HG02798 (cell line): ENCODE measurements around the gene ETV6.
"Not testable (repeated sequence)": the region's sequence is repeated elsewhere in the genome, so short reads cannot be mapped to it uniquely, and the experiment has no call there.

Experiments used
- ATAC-seq: cut with Tn5 transposase; IDR thresholded peaks from one replicate; pipeline ENCODE4 v1.9.1; 2021; ENCODE audit warnings: mild to moderate bottlenecking; ENCODE audit not compliant: unreplicated experiment, poor library complexity

ETV6 gene

DNA sequence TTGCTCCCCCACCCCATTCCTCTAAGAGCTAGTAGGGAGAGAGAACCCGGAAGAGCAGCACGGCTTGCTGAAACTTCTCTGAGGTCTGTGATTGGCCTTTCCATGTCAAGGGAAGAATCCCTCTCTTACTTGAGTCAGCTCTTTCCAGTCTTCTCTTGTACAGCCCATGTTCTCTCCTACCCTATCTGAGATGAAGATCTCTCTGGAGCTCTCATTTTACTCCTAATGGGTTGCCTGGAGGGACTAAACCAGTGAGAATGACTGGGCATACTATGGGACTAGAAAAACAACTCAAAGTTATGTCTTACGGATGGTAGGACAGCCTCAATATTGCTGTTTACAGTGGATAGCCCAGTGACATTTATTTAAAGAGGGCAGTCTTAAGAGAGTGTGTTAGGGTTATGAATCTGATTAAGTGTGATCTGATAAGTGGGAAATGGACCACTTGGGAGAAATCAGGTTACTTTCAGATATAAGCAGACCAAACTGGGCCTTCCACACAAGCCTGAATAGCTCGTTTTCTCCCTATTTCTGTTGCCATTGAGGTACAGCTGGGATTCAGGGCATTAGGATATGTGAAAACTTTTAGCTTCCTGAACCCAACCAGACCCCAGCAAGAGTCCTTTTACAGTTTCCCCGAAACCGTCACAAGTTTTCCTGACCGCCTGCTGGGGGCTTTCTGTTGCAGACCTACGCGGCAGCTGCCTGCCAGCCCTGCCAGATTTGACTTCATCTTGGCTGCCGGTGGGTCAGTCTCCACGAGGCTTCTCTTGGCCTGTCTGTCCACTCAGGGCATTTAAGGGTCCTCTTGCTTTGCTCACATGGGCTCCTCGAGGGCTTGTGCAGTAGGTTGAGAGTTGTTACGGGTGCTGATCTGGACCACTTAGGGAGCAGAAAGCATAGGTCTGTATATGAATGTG is 16.9 kb downstream of the ETV6 start:
- ATAC-seq: no peak

DNA sequence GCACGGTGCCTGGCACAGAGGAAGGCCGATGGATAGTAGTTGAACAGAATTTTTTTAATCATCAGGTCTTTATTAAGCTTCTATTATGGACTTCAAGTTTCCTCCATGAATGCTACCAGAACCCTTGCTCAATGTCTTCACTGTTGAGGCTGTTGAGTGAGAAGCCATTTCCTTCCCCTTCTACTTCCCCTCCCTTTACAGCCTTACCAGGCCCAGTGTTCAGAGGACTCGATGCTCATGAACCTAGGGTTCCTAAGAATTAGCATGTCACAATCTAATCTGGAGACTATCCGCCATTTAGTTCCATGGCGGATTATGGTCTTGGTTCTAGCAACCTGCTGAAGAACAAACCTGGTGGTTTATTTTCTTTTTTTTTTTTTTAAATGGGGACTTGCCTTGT is 17.7 kb downstream of the ETV6 start:
- ATAC-seq: no peak

DNA sequence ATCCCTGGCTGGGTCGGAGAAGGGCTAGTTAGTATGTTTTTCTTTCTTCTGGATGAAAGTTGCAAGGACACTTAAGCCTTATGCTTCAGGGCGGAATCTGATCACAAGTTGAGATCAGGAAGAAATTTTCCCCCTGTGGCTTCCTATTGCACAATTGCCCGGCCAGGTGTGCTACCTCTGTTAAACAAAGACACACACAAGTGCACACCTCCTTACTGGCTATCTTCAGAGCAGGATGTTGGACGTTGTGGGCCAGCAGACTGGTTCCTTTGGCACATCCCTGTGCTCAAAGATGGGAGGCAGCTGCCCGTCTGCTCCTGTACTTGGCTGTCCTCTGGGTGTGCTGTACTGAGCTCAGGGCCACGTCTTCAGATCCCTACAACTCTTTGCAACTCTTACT is 19.1 kb downstream of the ETV6 start:
- no peak for ATAC-seq

DNA sequence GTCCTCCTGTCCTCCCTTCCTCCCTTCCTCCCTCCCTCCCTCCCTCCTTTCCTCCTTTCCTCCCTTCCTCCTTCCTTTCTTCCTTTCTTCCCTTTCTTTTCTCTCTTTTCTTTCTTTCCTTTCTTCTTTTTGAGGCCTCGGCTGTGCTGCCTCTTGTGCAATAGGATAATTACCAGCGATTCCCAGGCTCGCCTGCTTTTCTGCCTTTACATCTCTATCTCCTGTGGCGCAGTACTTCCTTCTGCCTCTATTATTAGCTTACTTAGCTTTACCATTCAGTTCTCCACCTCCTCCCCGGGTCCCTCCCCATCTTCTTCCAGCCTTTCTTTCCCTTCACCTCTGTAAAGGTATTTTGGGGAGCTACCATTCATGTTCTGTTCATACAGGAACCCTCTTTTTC is 19.9 kb downstream of the ETV6 start:
- ATAC-seq: no peak

DNA sequence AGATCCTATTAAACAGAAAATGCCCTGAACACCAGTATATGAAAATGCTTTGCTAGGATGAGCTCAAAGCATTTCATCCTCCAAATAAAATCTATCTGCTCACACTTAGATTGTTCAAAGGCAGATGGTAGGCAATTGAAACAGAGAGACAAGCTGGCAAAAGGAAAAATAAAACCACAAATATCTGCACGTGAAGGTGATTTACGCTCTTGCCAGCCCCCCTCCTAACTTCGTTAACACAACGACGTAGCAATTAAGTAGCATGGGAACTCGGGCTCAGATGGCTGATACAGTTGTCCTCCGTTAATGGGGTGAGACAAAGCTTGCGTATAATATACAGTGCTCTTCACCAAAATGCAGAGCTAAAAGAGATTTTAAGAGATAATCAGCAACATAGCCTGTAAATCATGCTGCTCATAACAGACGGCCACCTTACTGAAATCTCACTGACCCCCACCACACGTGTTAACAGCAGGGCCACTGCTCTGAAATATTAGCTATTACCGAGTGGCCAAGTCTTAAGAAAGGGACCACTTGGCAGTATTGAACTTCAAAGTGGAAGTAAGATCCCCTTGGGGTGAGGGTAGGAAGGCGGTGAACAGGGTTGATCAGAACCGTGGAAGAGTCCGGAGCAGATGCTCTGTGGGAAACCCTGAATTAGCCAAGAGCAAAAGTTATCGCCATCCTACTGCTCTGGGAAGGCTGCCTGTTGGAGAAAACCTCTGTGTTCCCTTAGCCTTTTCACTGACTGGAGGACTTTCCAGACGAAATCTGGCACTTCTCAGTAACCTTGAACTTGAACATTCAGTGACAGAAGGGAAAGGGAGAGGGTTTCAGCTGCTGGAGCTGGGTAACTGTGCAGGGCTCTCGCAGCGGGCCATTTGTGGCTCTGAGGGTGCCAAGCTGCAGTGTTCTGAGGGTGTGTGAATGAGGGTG is 23.1 kb downstream of the ETV6 start:
- ATAC-seq: no peak

DNA sequence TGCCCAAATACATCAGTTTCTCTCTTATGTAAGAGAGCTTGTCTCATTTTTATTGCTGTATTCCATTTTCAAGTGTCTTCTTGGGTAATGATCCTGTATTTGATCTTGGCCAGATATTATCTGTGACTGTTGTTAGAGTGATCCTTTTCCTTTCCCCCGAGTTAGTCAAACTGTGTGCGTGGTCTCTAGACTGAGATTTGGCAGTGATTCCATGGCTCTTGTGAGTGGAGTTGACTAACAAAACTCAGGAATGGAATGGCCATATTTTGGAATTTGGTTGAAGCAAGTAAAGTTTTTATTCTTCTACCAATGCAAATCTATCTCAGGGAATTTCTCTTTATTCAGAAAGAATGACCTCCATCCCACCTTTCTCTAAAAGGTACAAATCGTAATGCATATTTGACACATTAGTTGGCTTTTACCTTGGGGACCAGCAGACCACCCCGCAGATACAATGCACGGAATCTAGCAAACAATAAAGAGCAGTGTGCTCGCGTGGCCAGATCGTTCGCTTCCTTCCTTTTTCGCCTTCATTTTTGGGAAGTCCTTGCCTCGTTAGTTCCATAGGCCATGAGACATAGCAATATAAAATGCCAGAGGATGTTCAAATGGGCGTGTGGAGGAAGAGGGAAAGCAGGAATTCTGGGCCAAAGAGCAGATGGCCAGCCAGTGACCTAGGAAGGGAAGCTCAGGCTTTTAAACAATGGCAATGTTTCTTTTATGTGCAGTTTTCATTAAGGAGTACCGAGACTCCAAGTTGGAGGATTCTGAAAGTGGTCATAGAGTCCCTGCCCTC is 24.4 kb downstream of the ETV6 start:
- no peak for ATAC-seq

DNA sequence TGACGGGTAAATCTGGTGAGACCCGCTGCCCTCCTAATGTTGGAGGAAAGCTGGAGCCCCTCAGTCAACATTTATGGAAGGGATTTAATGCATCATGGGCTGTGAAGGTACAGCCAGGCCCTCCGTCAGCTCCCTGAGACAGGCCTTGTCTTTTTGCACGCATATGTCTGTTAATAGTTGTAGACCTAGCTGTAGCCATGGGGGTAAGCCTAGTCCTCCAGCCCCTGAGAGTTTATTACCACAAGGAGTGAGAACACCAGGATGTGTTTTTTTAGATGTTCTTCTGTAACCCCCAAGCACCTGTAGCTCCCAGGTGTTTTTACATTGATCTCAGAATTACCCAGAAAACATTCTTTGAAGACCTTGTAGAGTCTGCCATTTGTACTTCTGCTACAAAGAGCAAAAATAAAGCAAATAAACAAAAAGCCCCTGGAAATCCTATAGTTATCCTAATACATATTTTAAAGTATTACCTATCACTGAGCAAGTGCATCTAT is 25.5 kb downstream of the ETV6 start:
- ATAC-seq: no peak

DNA sequence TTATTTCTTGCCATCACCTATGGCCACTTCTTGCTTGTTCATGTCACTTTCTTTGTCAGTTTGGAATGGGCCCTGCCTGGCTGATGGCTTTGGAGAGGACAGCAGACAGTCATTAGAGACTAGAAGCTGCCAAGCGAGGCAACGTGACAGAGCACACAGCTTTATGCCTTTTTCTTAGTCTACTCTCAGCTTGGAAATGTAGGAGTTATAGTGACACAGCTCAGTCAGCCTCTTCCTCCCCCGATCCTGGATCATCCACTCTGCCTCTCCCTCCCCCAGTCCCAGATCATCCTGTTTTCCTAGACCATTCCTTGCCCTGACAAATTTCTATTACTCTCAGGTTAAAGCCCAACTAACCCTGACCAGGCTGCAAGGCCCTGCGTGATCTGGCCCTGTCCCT is 26.6 kb downstream of the ETV6 start:
- no peak for ATAC-seq

DNA sequence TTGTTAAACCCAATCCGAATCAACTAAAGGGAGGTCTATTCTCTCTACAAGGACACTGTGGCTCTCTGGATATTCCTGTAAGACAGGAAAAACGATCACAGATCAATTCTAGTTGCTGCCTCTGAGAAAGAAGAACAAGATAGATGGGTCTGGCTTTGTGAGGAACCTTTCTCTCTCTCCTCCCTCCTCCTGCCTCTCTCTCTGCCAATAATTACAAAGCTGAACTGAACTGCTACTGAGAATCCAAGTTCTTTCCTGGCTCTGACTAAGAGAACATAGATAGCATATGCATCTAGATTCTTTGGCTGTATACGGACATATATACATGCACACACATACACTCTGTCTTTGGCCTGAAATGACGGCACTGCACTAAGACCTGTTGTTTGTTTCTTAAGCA is 27.6 kb downstream of the ETV6 start:
- ATAC-seq: no peak

DNA sequence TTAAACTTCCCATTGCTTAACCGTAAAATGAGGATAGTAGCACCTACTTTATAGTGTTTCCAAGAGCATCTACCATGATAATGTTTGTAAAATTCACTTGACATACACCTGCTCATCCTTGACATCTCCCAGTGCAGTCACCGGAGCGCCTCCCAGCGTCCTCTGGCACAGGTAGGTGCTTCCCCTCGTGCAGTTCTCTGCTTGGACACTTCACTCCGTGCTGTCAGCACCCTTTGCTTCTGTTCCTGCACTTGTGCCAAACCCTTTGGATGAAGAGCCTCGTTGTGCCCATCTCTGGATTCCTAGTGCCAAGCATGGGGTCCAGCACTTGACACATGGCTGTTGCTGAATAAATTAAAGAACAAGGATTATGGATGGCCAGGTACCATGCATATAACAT is 28.3 kb downstream of the ETV6 start:
- no peak for ATAC-seq

DNA sequence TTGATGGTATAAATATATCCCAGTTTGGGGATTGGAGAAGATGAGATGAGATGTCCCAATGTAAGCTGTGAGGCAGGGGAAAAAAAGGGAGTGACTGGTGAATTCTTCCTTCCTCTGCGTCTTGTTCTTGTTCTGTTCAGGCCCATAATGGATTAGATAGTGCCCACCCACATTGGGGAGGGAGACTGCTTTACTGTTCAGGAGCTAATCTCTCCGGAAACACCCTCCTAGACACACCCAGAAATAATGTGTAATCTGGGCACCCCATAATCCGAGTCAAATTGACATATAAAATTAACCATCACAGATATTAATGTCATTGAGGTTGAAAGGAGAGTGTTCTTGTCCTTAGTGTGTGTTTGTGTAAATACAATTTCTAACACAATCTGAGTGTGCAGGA is 29.3 kb downstream of the ETV6 start:
- no peak for ATAC-seq

DNA sequence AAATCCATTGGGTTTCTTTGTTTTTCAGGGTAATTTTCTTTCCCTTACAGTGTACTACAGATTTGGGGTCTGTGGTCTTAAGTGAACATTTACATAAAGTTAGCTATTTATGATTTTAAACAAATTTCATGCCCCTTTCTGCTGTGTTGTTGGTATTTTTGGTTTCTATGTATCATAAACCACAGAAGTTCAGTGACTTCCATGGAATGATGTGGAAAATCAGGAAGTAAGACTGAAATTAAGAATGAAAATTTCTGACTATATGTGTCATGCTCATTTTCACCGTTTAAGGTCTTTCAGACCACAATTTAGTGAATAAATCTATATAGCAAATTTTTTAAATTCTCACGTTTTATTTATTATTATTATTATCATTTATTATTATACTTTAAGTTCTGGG is 31.7 kb downstream of the ETV6 start:
- no peak for ATAC-seq

DNA sequence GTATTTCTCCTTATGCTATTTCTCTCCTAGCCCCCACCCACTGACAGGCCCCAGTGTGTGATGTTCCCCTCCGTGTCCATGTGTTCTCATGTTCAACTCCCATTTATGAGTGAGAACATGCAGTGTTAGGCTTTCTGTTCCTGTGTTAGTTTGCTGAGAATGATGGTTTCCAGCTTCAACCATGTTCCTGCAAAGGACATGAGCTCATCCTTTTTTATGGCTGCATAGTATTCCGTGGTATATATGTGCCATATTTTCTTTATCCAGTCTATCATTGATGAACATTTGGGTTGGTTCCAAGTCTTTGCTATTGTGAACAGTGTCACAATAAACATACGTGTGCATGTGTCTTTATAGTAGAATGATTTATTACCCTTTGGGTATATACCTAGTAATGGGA is 32.2 kb downstream of the ETV6 start:
- ATAC-seq: not testable (repeated sequence)

DNA sequence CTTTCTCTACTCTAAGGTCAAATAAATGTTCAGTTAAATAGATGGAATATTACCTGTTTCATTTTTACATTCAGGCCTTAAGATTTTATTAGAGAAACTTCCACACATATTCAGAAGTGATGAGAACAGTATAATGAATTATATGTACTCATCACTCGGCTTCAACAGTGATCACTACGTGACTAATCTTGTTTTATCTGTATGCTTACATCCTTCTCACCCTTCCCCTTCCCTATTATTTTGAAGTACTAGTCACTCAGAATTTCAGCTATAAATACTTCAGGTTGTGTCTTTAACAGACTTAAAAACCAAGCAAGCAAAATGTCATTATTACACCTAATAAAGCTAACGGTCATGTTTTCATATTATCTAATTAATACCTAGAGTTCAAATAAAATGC is 34.9 kb downstream of the ETV6 start:
- ATAC-seq: no peak

DNA sequence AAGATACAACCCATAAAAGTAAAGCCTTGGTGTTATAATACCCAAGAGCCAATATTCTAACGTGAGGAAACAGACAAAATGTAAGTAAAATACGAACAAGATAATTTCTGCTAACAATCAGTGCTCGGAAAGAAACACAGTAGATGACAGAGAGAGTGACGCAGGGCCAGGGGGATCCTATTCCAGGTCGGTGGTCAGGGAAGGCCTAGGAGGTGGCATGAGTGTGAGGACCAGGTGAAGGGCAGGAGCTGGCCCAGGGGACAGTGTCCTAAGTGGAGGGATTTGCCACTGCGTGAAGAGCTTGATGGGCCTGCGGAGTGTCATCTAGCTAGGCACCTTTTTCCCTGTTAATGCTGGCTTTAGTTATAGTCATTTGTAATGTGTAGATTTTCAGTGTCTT is 35.3 kb downstream of the ETV6 start:
- ATAC-seq: no peak

DNA sequence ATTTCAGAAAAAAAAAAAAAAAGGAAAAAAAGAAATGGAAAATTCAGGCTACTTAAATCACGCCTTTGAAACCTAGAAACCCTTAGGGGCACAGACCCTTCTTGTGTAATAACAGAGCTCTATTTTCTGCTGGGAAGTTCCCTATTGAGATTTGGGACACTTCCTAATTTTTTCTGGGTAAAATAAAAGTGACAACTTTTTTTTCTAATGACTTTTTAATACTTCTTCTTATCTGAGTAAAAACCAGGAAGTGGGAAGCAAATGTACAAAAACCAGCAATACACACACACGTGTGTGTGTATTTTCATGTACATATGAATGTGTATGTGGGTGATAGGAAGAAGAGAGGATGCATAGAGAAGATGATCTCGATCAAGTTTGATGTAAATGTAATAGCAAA is 35.8 kb downstream of the ETV6 start:
- no peak for ATAC-seq

DNA sequence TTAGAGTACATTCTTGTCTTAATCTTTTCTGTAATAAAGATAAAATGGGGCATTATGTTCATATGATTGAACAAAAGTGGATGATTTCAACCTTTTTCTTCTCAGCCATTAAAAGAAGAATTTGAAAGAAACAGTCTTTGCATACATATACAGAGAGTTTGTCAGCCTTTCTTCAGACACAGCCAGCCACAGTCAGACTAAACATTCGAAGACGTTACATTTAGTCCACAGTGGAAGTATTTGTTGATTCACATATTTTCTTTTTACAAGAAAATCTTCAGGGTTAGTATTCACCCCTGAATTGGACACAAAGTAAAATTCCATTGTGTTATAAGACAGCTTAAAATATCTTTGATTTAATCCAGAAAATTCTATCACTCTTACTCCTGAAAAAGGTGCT is 36.2 kb downstream of the ETV6 start:
- ATAC-seq: no peak

DNA sequence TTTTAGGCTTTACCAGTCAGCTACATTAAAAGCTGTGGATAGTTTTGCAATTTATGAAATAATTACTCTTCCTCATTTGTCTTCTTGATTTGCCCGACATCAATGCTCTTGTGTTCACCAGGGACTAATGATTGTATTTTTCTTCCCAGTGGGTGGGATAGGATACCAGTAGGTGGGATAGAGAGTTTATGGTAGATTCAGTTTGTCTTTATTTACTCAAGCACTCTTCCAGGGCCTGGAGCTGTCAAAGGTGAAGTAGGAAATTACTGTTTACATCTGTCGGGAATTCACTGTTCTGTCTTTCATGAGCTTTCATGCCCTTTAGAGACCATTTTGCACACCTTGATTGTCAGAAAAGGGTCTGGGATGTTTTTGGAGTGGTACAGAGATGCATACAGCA is 36.6 kb downstream of the ETV6 start:
- no peak for ATAC-seq

DNA sequence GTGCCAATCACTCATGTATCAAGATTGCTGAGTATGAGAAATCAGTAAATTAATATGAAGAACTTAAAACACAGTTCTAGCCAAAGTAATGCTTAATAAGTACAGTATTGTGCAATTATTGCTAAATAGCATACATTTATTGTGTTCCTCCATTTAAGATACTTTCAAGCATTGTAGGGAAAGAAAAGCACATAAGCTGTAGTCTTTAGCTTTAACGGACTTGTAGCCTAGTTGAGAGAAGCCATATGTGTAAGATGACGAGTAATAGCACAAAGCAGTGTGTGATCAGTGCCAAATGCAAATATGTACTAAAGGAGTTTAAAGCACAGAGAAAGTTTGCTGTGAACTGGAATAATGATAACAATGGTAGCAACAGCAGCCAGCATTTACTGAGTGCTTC is 38.1 kb downstream of the ETV6 start:
- ATAC-seq: no peak

DNA sequence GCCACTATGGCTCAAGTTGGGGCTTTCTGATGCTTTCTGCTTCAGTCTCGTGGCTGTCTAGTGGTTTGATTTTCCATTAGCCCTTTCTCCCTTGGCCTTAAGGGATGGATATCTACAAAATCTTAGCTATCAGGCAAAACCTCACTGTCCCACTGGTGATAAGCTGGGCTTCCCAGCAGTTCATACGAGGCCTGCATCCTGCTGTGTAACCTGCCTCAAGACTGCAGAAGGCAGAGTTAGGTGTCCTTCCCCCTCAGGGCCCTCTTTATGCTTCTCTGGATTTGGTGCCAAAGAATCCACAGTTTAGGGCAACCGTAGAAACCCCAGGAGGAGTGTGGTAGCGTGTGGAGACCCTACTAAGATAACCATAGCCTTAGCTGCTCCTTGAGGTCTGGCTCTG is 38.9 kb downstream of the ETV6 start:
- no peak for ATAC-seq
